ENCODE data around the gene OXLD1.

The OXLD1 gene

GRCh38 chr17:81651692-81652091 lies 14.7 kb downstream of the OXLD1 start:
- peaks cover 4% of the 10 kb centered on the region for H3K4me1 ChIP-seq (ENCODE audit: control insufficient read depth, insufficient read depth, low read length)
- no peak overlapping the region for H3K27ac ChIP-seq (ENCODE audit: insufficient read depth, low read depth, low read length, poor library complexity, severe bottlenecking)
- no peak overlapping the region for H3K4me3 ChIP-seq (ENCODE audit: insufficient read depth, low read depth, low read length)
- peaks cover 27% of the 10 kb centered on the region for H3K27me3 ChIP-seq (ENCODE audit: control insufficient read depth, insufficient read depth, low read length, poor library complexity, severe bottlenecking)
- no peaks in the 10 kb centered on the region for H3K36me3 ChIP-seq (ENCODE audit: control insufficient read depth, insufficient read depth, low read length)
- H3K9me3 ChIP-seq (ENCODE audit: control insufficient read depth, low read length), result no peaks in the 10 kb centered on the region
- WGBS, 2 experiments, result 92 to 94% methylated on average over 10 of the region's 10 CpGs

- peaks cover 29% of the 10 kb centered on the region for H3K27me3 ChIP-seq (ENCODE audit: control insufficient read depth, insufficient read depth, low read length, poor library complexity, severe bottlenecking)
- H3K4me3 ChIP-seq (ENCODE audit: insufficient read depth, low read depth, low read length), result no peak overlapping the region
- H3K27ac ChIP-seq (ENCODE audit: insufficient read depth, low read depth, low read length, poor library complexity, severe bottlenecking), result no peak overlapping the region
- 89 to 92% methylated on average over 9 of the region's 9 CpGs for WGBS, 2 experiments
- no peaks in the 10 kb centered on the region for H3K36me3 ChIP-seq (ENCODE audit: control insufficient read depth, insufficient read depth, low read length)
- H3K9me3 ChIP-seq (ENCODE audit: control insufficient read depth, low read length), result no peaks in the 10 kb centered on the region
- peaks cover 4% of the 10 kb centered on the region for H3K4me1 ChIP-seq (ENCODE audit: control insufficient read depth, insufficient read depth, low read length)
Measured at GRCh38 chr17:81650951-81651350, 15.5 kb downstream of the OXLD1 start.

- WGBS, 2 experiments, result 79 to 82% methylated on average over 13 to 14 of the region's 14 CpGs
- Histone ChIP-seq H3K36me3 (ENCODE audit: control insufficient read depth, insufficient read depth, low read length) (no peaks in the 10 kb centered on the region), H3K27ac (ENCODE audit: insufficient read depth, low read depth, low read length, poor library complexity, severe bottlenecking) (no peak overlapping the region), H3K27me3 (ENCODE audit: control insufficient read depth, insufficient read depth, low read length, poor library complexity, severe bottlenecking) (peaks cover 29% of the 10 kb centered on the region), H3K4me1 (ENCODE audit: control insufficient read depth, insufficient read depth, low read length) (peaks cover 4% of the 10 kb centered on the region), H3K4me3 (ENCODE audit: insufficient read depth, low read depth, low read length) (no peak overlapping the region), H3K9me3 (ENCODE audit: control insufficient read depth, low read length) (no peaks in the 10 kb centered on the region)
Measured at GRCh38 chr17:81648707-81649085, 17.7 kb downstream of the OXLD1 start.

- WGBS, 2 experiments, result 5% methylated on average over 77 to 78 of the region's 78 CpGs
- Histone ChIP-seq H3K27me3 (ENCODE audit: control insufficient read depth, insufficient read depth, low read length, poor library complexity, severe bottlenecking) (peaks cover 29% of the 10 kb centered on the region), H3K36me3 (ENCODE audit: control insufficient read depth, insufficient read depth, low read length) (no peaks in the 10 kb centered on the region), H3K27ac (ENCODE audit: insufficient read depth, low read depth, low read length, poor library complexity, severe bottlenecking) (no peak overlapping the region), H3K4me3 (ENCODE audit: insufficient read depth, low read depth, low read length) (peak overlapping the region; percentile 22), H3K9me3 (ENCODE audit: control insufficient read depth, low read length) (no peaks in the 10 kb centered on the region), H3K4me1 (ENCODE audit: control insufficient read depth, insufficient read depth, low read length) (peaks cover 4% of the 10 kb centered on the region)
Measured at GRCh38 chr17:81648013-81648706, 18.2 kb downstream of the OXLD1 start.

- no peaks in the 10 kb centered on the region for H3K9me3 ChIP-seq (ENCODE audit: control insufficient read depth, low read length)
- no peaks in the 10 kb centered on the region for H3K36me3 ChIP-seq (ENCODE audit: control insufficient read depth, insufficient read depth, low read length)
- no peak overlapping the region for H3K27ac ChIP-seq (ENCODE audit: insufficient read depth, low read depth, low read length, poor library complexity, severe bottlenecking)
- peaks cover 29% of the 10 kb centered on the region for H3K27me3 ChIP-seq (ENCODE audit: control insufficient read depth, insufficient read depth, low read length, poor library complexity, severe bottlenecking)
- H3K4me1 ChIP-seq (ENCODE audit: control insufficient read depth, insufficient read depth, low read length), result peaks cover 4% of the 10 kb centered on the region
- 40 to 42% methylated on average over 21 of the region's 21 CpGs for WGBS, 2 experiments
- H3K4me3 ChIP-seq (ENCODE audit: insufficient read depth, low read depth, low read length), result peak overlapping the region; percentile 22
Measured at GRCh38 chr17:81647640-81648012, 18.8 kb downstream of the OXLD1 start.

GRCh38 chr17:81646869-81647600 lies 19.4 kb downstream of the OXLD1 start:
- Histone ChIP-seq H3K27me3 (ENCODE audit: control insufficient read depth, insufficient read depth, low read length, poor library complexity, severe bottlenecking) (peaks cover 29% of the 10 kb centered on the region), H3K9me3 (ENCODE audit: control insufficient read depth, low read length) (no peaks in the 10 kb centered on the region), H3K4me1 (ENCODE audit: control insufficient read depth, insufficient read depth, low read length) (peaks cover 4% of the 10 kb centered on the region), H3K36me3 (ENCODE audit: control insufficient read depth, insufficient read depth, low read length) (no peaks in the 10 kb centered on the region), H3K27ac (ENCODE audit: insufficient read depth, low read depth, low read length, poor library complexity, severe bottlenecking) (no peak overlapping the region), H3K4me3 (ENCODE audit: insufficient read depth, low read depth, low read length) (no peak overlapping the region)
- WGBS, 2 experiments, result 83 to 87% methylated on average over 12 of the region's 12 CpGs

- H3K4me3 ChIP-seq (ENCODE audit: insufficient read depth, low read depth, low read length), result no peak overlapping the region
- H3K9me3 ChIP-seq (ENCODE audit: control insufficient read depth, low read length), result no peaks in the 10 kb centered on the region
- H3K27me3 ChIP-seq (ENCODE audit: control insufficient read depth, insufficient read depth, low read length, poor library complexity, severe bottlenecking), result peaks cover 29% of the 10 kb centered on the region
- WGBS, 2 experiments, result 88 to 89% methylated on average over 29 of the region's 29 CpGs
- no peak overlapping the region for H3K27ac ChIP-seq (ENCODE audit: insufficient read depth, low read depth, low read length, poor library complexity, severe bottlenecking)
- H3K4me1 ChIP-seq (ENCODE audit: control insufficient read depth, insufficient read depth, low read length), result peaks cover 4% of the 10 kb centered on the region
- no peaks in the 10 kb centered on the region for H3K36me3 ChIP-seq (ENCODE audit: control insufficient read depth, insufficient read depth, low read length)
Measured at GRCh38 chr17:81644976-81645952, 21.1 kb downstream of the OXLD1 start.

- Histone ChIP-seq H3K27ac (ENCODE audit: insufficient read depth, low read depth, low read length, poor library complexity, severe bottlenecking) (no peak overlapping the region), H3K36me3 (ENCODE audit: control insufficient read depth, insufficient read depth, low read length) (no peaks in the 10 kb centered on the region), H3K4me1 (ENCODE audit: control insufficient read depth, insufficient read depth, low read length) (peaks cover 4% of the 10 kb centered on the region), H3K27me3 (ENCODE audit: control insufficient read depth, insufficient read depth, low read length, poor library complexity, severe bottlenecking) (peaks cover 29% of the 10 kb centered on the region), H3K9me3 (ENCODE audit: control insufficient read depth, low read length) (no peaks in the 10 kb centered on the region), H3K4me3 (ENCODE audit: insufficient read depth, low read depth, low read length) (no peak overlapping the region)
- 93 to 94% methylated on average over 15 of the region's 15 CpGs for WGBS, 2 experiments
Measured at GRCh38 chr17:81644496-81644895, 21.9 kb downstream of the OXLD1 start.

GRCh38 chr17:81641825-81642489 lies 24.4 kb downstream of the OXLD1 start:
- Histone ChIP-seq H3K36me3 (ENCODE audit: control insufficient read depth, insufficient read depth, low read length) (no peaks in the 10 kb centered on the region), H3K4me1 (ENCODE audit: control insufficient read depth, insufficient read depth, low read length) (no peaks in the 10 kb centered on the region), H3K4me3 (ENCODE audit: insufficient read depth, low read depth, low read length) (no peak overlapping the region), H3K9me3 (ENCODE audit: control insufficient read depth, low read length) (no peaks in the 10 kb centered on the region), H3K27ac (ENCODE audit: insufficient read depth, low read depth, low read length, poor library complexity, severe bottlenecking) (no peak overlapping the region), H3K27me3 (ENCODE audit: control insufficient read depth, insufficient read depth, low read length, poor library complexity, severe bottlenecking) (peaks cover 4% of the 10 kb centered on the region)
- WGBS, 2 experiments, result 91 to 92% methylated on average over 15 to 16 of the region's 17 CpGs
